Activated T-helper 1 cell treated with Interleukin-2 at 50 U/mL for 16 hours (primary cell): ENCODE data around the gene HOXD8.

Experiments
- DNase-seq: peaks from one replicate; pipeline ENCODE4 v3.0.0-alpha.2; 2020; ENCODE audit warnings: low read depth

Gene HOXD8

GRCh38 chr2:176128982-176129796 is at the start of gene HOXD8:
TSS of gene HOXD8 (plus strand) at chr2:176129705. CDS start at chr2:176130367, 662 bp downstream.
- no peak for DNase-seq

- no peak for DNase-seq
These were observed 49.5 kb upstream of the HOXD8 start for GRCh38 chr2:176079831-176080539.

- no peak for DNase-seq
These were observed 48.7 kb upstream of the HOXD8 start for GRCh38 chr2:176080540-176081375.

GRCh38 chr2:176081376-176081836 is 48.1 kb upstream of the HOXD8 start:
- DNase-seq = no peak

- DNase-seq = no peak
These were observed 47.5 kb upstream of the HOXD8 start for GRCh38 chr2:176081837-176082524.

- no peak for DNase-seq
These were observed 47.0 kb upstream of the HOXD8 start for GRCh38 chr2:176082525-176082823.

- no peak for DNase-seq
These were observed 46.4 kb upstream of the HOXD8 start for GRCh38 chr2:176082824-176083751.

GRCh38 chr2:176083796-176084261 is 45.7 kb upstream of the HOXD8 start, which contains the start of gene EVX2:
TSS of gene EVX2 (minus strand) at chr2:176083962. CDS start at chr2:176083776, 186 bp downstream.
- DNase-seq = no peak

- no peak for DNase-seq
These were observed 44.8 kb upstream of the HOXD8 start for GRCh38 chr2:176084611-176085119.

- DNase-seq = no peak
These were observed 44.3 kb upstream of the HOXD8 start for GRCh38 chr2:176085120-176085788.

GRCh38 chr2:176085861-176086771 is 43.4 kb upstream of the HOXD8 start:
- DNase-seq = no peak

- DNase-seq = no peak
These were observed 42.0 kb upstream of the HOXD8 start for GRCh38 chr2:176087330-176088047.

- no peak for DNase-seq
These were observed 41.2 kb upstream of the HOXD8 start for GRCh38 chr2:176088048-176088936.

- no peak for DNase-seq
These were observed 40.3 kb upstream of the HOXD8 start for GRCh38 chr2:176088937-176089842.

GRCh38 chr2:176089843-176090395 is 39.6 kb upstream of the HOXD8 start:
- no peak for DNase-seq

GRCh38 chr2:176090862-176091261 is 38.6 kb upstream of the HOXD8 start:
- no peak for DNase-seq
